ENCODE data around the gene SFT2D3.

DNA sequence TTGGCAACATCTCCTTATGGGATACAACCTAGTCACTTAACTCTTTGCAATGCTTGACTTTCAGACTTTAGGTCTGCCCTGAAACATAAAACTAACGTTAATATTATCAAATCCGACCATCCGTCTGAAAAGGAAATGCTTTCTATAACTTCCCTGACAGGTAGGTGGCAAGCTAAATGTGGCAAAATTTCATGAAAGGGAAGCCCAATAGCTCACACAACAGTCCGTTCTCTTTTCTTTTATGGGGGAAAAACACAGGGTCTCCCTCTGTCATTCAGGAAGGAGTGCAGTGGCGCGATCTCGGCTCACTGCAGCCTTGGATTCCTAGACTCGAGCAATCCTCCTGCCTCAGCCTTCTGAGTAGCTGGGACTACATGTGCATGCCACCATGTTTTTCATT lies 52.9 kb downstream of the SFT2D3 start:
- no peak for TF ChIP-seq EP300 (IDR thresholded peaks at IDR 0.05)
- no peak for TF ChIP-seq RAD21 (conservative IDR thresholded peaks at IDR 0.05 in 1 of 2, IDR thresholded peaks at IDR 0.05 in 1 of 2)
- TF ChIP-seq POLR2A (IDR thresholded peaks at IDR 0.05; ENCODE audit: low read length), result no peak
- no peak for TF ChIP-seq CTCF (IDR thresholded peaks at IDR 0.05)
- no peak for TF ChIP-seq REST (IDR thresholded peaks at IDR 0.05)
- no peak for TF ChIP-seq TP53 (CRISPR knock-in tag; IDR thresholded peaks at IDR 0.05)
- TF ChIP-seq CEBPB (IDR thresholded peaks at IDR 0.05), result no peak
